ENCODE data around the gene NEUROG2.
"Not testable (repeated sequence)": the region's sequence is repeated elsewhere in the genome, so short reads cannot be mapped to it uniquely, and the experiment has no call there.

Gene NEUROG2

GRCh38 chr4:112492321-112492720 is 23.7 kb downstream of the NEUROG2 start:
- no peak for DNase-seq (ENCODE audit: low read depth in 2 of 2)

GRCh38 chr4:112490808-112491207 is 25.2 kb downstream of the NEUROG2 start:
- not testable (repeated sequence) for DNase-seq (ENCODE audit: low read depth in 2 of 2)

DNA sequence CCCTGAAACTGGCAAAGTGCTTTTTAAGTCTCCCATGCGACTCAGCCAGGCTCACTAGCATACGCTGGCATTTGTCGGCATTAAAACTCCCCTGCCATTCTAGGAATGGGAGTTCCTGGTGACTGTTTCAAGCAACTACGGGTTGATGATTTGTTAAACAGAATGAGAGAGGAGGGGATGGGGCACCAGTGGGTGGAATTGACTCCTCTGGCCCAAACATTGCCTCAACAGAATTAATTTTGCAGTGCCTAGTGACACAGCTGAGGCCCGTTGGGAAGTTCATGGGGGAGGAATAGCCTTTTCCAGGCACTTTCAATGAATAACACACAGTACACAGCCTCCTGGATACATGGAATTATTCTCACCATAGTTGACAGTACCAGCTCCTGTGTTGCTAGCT is 30.1 kb downstream of the NEUROG2 start:
- no peak for DNase-seq (ENCODE audit: low read depth in 2 of 2)

GRCh38 chr4:112473985-112474384 is 42.0 kb downstream of the NEUROG2 start:
- no peak for DNase-seq (ENCODE audit: low read depth in 2 of 2)

- DNase-seq (ENCODE audit: low read depth in 2 of 2) = no peak
These were observed 43.7 kb downstream of the NEUROG2 start for GRCh38 chr4:112472318-112472717.
